Esophagus muscularis mucosa (tissue), 4 donors: ENCODE data around the gene PARD3B.

Source experiments
- CTCF ChIP-seq, 3 experiments: fragments of 200-600 bp in 2 of 3; fragments of 450-650 bp in 1 of 3; sonication (generic) in 2 of 3; IDR thresholded peaks; one replicate each; pipeline ENCODE4 v1.5.1; 2017 to 2019; ENCODE audit warnings: antibody characterized with exemption in 3 of 3, mild to moderate bottlenecking in 2 of 3, moderate library complexity in 1 of 3
- EP300 ChIP-seq: sonication (generic); formaldehyde crosslinking; IDR thresholded peaks from one replicate; pipeline ENCODE4 v1.6.1; 2017; ENCODE audit warnings: antibody characterized with exemption
- POLR2A ChIP-seq: fragments of 450-650 bp; IDR thresholded peaks from one replicate; pipeline ENCODE4 v1.6.1; 2017; ENCODE audit warnings: antibody characterized with exemption, moderate library complexity, mild to moderate bottlenecking, low read depth

DNA sequence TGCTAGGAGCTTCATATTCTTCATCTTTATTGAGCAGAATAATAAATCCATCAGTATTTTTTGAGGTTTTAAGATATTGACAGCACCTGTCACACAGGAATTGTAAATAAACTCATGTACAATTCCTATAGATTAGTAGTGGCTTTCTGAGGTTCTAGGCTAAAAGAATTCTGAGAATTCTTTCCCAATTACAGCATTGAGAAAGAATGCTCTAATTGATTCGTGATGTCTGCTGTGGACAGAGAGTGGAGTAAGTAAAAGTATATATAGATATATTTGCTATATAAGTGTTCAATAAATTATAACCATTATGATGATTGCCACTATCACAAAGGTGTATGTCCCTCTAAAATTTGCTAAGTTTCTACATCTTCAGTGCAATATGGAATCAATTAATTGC is 950.5 kb downstream of the PARD3B start:
- TF ChIP-seq EP300, result no peak
- TF ChIP-seq POLR2A, result no peak
- no peak for TF ChIP-seq CTCF (IDR thresholded peaks at IDR 0.05)
